Effector memory CD8-positive, alpha-beta T cell (primary cell): ENCODE measurements around the gene NMU.
"Not testable (repeated sequence)": the region's sequence is repeated elsewhere in the genome, so short reads cannot be mapped to it uniquely, and the experiment has no call there.

ENCODE experiments used
- ATAC-seq: fragments of 150-1000 bp; cut with Tn5 transposase; replicated peaks from 2 replicates; pipeline ENCODE4 v1.10.0; 2021; ENCODE audit warnings: mild to moderate bottlenecking, moderate library complexity
- DNase-seq, 3 experiments: peaks; one replicate each; pipeline ENCODE4 v3.0.0; 2021
- H3K27ac Mint-ChIP-seq, 2 donors: one replicate each; pipeline ENCODE4 v1.8.0; 2022; ENCODE audit warnings: mild to moderate bottlenecking in 2 of 2, mixed read lengths in 2 of 2, moderate library complexity in 2 of 2
- H3K27me3 Mint-ChIP-seq, 2 donors: one replicate each; pipeline ENCODE4 v1.8.0; 2022; ENCODE audit warnings: mixed read lengths in 2 of 2
- H3K36me3 Mint-ChIP-seq: one replicate; pipeline ENCODE4 v1.8.0; 2022; ENCODE audit warnings: mild to moderate bottlenecking, moderate library complexity, mixed read lengths; ENCODE audit not compliant: insufficient read depth
- H3K4me1 Mint-ChIP-seq, 2 donors: one replicate each; pipeline ENCODE4 v1.8.0; 2022; ENCODE audit warnings: low read depth in 2 of 2, mixed read lengths in 2 of 2
- H3K4me3 Mint-ChIP-seq, 2 donors: one replicate each; pipeline ENCODE4 v1.8.0; 2022; ENCODE audit warnings: mild to moderate bottlenecking in 2 of 2, mixed read lengths in 2 of 2, moderate library complexity in 2 of 2
- H3K9me3 Mint-ChIP-seq, 2 donors: one replicate each; pipeline ENCODE4 v1.8.0; 2022; ENCODE audit warnings: mixed read lengths in 2 of 2

NMU gene

DNA sequence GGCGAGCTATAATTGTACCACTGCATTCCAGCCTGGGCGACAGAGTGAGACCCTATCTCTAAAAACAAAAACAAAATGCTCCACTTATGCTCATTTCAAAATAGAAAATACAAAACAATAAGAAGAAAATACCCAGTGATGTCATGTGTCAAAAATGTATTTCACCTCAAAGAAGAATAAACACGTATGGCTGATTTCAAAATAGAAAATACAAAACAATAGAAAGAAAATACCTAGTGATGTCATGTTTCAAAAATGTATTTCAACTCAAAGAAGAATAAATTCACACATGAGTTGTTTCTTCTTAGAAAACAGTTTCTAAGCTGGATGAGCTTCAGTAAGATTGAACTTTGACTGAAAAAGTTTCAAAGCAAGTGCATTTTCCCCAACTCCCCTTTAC lies 23.8 kb downstream of the NMU start:
- DNase-seq = no peak
- Mint-ChIP-seq H3K4me1 (peaks cover 0 to 6% of the 10 kb centered on the region in 2 donors), H3K27ac (no peak overlapping the region), H3K4me3 (no peak overlapping the region), H3K36me3 (no peaks in the 10 kb centered on the region), H3K27me3 (peaks cover 0 to 2% of the 10 kb centered on the region in 2 donors), H3K9me3 (no peaks in the 10 kb centered on the region)
- no peak for ATAC-seq

- ATAC-seq (no peak), DNase-seq (no peak)
- Mint-ChIP-seq H3K36me3 (no peaks in the 10 kb centered on the region), H3K4me1 (peaks cover 0 to 6% of the 10 kb centered on the region in 2 donors), H3K27ac (no peak overlapping the region), H3K9me3 (no peaks in the 10 kb centered on the region), H3K4me3 (no peak overlapping the region), H3K27me3 (no peaks in the 10 kb centered on the region)
These were observed 24.6 kb downstream of the NMU start for GRCh38 chr4:55611358-55612059.

DNA sequence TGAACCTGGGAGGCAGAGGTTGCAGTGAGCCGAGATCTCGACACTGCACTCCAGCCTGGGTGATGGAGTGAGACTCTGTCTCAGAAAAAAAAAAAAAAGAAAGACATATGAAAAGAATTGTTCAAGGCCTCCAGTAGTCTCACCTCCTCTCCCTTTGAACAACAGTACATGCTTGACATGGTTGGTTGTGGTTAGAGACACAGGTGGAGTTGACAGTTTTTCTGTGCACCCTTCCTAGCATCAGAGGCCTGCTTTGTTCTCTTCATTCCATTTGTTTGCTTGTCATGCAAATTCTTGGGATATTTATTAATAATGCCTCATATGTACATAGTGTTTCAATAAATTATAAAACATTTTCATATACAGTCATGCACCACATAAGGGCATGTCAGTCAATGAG lies 25.7 kb downstream of the NMU start:
- DNase-seq = no peak
- Mint-ChIP-seq H3K4me3 (peak overlapping the region in 1 of 2 donors; percentile 75), H3K9me3 (no peaks in the 10 kb centered on the region), H3K27ac (peak overlapping the region in 1 of 2 donors; percentile 88), H3K27me3 (peaks cover 0 to 1% of the 10 kb centered on the region in 2 donors), H3K4me1 (peaks cover 0 to 6% of the 10 kb centered on the region in 2 donors), H3K36me3 (no peaks in the 10 kb centered on the region)
- peak; percentile 15 for ATAC-seq

DNA sequence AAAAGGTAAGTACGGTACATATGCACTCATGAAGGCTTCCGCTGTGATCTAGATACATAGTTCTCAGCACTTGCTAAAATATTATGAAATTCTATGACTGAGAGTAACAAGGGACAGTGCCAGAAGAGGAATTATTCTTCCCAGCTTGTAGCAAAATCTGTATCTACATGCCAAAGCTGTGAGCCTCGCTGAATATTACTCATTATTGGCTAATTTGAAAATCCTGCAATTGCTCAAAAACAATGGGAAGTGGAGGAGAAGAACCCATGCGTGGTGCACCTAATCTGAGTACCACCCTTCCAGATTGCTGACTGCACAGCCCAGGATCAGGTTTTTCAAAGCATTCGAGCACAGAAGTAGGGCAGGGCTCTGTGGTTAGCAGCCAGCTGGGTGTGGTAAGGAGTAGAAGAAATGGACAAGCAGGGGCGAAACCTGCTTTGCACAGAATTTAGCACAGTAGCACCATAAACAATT lies 26.7 kb downstream of the NMU start:
- no peaks in the 10 kb centered on the region for H3K9me3 Mint-ChIP-seq
- H3K27ac Mint-ChIP-seq = peak overlapping the region in 1 of 2 donors; percentile 88
- no peaks in the 10 kb centered on the region for H3K36me3 Mint-ChIP-seq
- peak overlapping the region; percentile 25 to 75 for H3K4me3 Mint-ChIP-seq
- H3K27me3 Mint-ChIP-seq = peaks cover 6 to 8% of the 10 kb centered on the region in 2 donors
- peaks cover 0 to 6% of the 10 kb centered on the region in 2 donors for H3K4me1 Mint-ChIP-seq
- ATAC-seq (peak; percentile 88), DNase-seq (peak in 1 of 3 experiments; percentile 8)

- Mint-ChIP-seq H3K27ac (no peak overlapping the region), H3K9me3 (no peaks in the 10 kb centered on the region), H3K36me3 (no peaks in the 10 kb centered on the region), H3K27me3 (peaks cover 6 to 8% of the 10 kb centered on the region in 2 donors), H3K4me3 (no peak overlapping the region), H3K4me1 (peaks cover 0 to 6% of the 10 kb centered on the region in 2 donors)
- ATAC-seq = no peak
- DNase-seq = no peak
These were observed 27.5 kb downstream of the NMU start for GRCh38 chr4:55608591-55608990.

DNA sequence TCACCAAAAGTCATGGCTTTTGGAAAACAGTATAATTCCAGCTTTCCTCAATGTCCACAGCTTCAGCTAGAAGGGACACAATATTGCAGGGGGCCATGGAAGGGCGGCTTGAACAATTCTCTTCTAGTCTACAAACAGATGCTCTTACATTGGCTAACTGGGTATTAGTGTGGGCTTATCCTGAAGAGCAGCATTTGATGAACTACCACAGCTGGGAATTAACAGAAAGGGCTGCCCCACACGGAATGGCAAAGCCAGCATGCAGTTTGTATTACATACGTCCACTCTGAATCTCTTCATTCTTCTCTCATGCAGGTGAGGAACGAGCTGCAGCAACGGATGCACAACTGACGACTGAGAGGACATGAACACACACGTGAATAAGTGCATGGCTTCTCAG lies 31.1 kb downstream of the NMU start:
- no peak for ATAC-seq
- Mint-ChIP-seq H3K27ac (no peak overlapping the region), H3K27me3 (peaks cover 6 to 8% of the 10 kb centered on the region in 2 donors), H3K4me3 (no peak overlapping the region), H3K4me1 (peaks cover 0 to 6% of the 10 kb centered on the region in 2 donors), H3K9me3 (no peaks in the 10 kb centered on the region), H3K36me3 (no peaks in the 10 kb centered on the region)
- DNase-seq = no peak

DNA sequence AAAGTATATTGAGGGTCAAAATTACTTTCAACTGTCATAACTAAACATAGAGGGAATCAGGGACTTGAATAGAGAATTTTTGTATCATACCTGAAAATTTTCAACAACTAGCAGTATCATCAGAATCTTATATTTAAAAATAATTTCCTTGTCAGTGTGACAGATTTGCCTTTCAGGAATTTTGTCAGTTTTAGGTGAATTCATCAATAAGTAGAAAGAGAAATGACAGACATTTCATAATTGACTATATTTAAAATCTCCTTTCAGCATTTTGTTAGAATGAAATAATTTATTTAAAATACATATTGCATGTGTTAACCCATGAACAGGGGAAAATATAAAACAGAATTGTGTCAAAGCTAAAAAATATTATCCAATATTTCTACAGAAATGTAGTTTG lies 35.5 kb downstream of the NMU start:
- no peak for ATAC-seq
- no peak for DNase-seq
- H3K4me1 Mint-ChIP-seq = no peaks in the 10 kb centered on the region
- no peak overlapping the region for H3K27ac Mint-ChIP-seq
- H3K4me3 Mint-ChIP-seq = no peak overlapping the region
- H3K27me3 Mint-ChIP-seq = peaks cover 6 to 13% of the 10 kb centered on the region in 2 donors
- H3K36me3 Mint-ChIP-seq = no peaks in the 10 kb centered on the region
- no peaks in the 10 kb centered on the region for H3K9me3 Mint-ChIP-seq

GRCh38 chr4:55598641-55599040 lies 37.5 kb downstream of the NMU start:
- Mint-ChIP-seq H3K27ac (no peak overlapping the region), H3K4me1 (no peaks in the 10 kb centered on the region), H3K9me3 (no peaks in the 10 kb centered on the region), H3K36me3 (no peaks in the 10 kb centered on the region), H3K4me3 (no peak overlapping the region), H3K27me3 (peaks cover 0 to 5% of the 10 kb centered on the region in 2 donors)
- DNase-seq = no peak
- ATAC-seq = no peak

- H3K27me3 Mint-ChIP-seq = peaks cover 10 to 16% of the 10 kb centered on the region in 2 donors
- H3K9me3 Mint-ChIP-seq = peaks cover 2 to 8% of the 10 kb centered on the region in 2 donors
- DNase-seq (no peak), ATAC-seq (no peak)
- no peaks in the 10 kb centered on the region for H3K4me1 Mint-ChIP-seq
- no peak within 1 kb of the TSS for H3K4me3 Mint-ChIP-seq
- no peak within 1 kb of the TSS for H3K27ac Mint-ChIP-seq
- no peaks in the 10 kb centered on the region for H3K36me3 Mint-ChIP-seq
These were observed 44.1 kb downstream of the NMU start, which contains the start of gene PDCL2 for GRCh38 chr4:55592014-55592413. Gene PDCL2, minus strand, starts transcription at chr4:55592245. Its CDS starts 136 bp downstream, at chr4:55592109.

DNA sequence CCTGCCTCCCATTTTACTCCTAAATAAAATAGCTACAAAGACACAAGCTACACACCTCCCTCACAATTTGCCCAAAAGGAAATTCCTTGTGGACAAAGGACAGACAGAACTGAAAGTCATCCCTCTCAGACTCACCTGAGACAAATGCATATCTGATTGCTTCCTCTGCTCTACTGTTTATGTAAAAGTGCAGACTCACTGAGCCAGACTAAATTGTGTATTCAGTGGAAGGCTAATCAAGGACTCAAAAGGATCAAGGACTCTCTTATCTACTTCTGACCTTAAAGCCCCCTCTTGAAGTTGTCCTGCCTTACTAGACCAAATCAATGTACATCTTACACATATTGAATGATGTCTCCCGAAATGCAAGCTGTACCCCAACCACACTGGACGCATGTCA lies 47.9 kb downstream of the NMU start:
- DNase-seq (no peak), ATAC-seq (no peak)
- Mint-ChIP-seq H3K27ac (no peak overlapping the region), H3K36me3 (no peaks in the 10 kb centered on the region), H3K4me3 (no peak overlapping the region), H3K9me3 (peaks cover 2 to 15% of the 10 kb centered on the region in 2 donors), H3K27me3 (peaks cover 15 to 22% of the 10 kb centered on the region in 2 donors), H3K4me1 (no peaks in the 10 kb centered on the region)

GRCh38 chr4:55582773-55583172 lies 53.3 kb downstream of the NMU start:
- not testable (repeated sequence) for H3K4me3 Mint-ChIP-seq, ATAC-seq, H3K27ac Mint-ChIP-seq, H3K27me3 Mint-ChIP-seq, H3K36me3 Mint-ChIP-seq, DNase-seq, H3K4me1 Mint-ChIP-seq, H3K9me3 Mint-ChIP-seq

DNA sequence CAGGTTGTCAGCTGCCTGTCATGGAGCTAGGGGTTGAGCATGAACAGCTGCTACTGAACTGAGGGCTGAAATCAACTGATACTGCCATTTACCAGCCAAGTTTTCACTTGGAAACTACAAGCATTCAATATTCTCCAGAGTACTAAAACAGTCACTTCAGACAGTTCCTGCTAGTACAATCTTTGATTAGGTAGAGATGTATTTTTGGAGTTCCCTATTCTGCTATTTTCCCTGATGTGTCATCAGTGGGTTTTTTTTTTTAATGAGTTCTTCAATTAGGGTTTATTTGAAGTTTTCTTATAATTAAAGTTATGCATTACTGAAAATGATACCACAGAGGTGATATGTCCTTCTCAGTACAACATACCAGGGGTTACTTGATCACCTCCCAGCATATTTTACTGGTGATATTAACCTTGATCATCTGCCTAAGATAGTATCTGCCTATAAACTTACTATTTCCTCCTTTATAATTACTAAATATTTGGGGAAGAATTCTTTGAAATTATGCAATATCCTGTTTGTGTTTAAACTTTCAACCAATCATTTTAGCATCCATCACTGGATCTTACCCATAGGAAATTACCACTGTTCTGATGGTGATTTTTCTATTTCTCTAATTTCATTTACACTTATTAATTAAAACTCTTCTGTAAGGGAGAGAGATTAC lies 57.6 kb downstream of the NMU start:
- DNase-seq = no peak

GRCh38 chr4:55575513-55575912 lies 60.6 kb downstream of the NMU start:
- Mint-ChIP-seq H3K27me3 (peaks cover 0 to 6% of the 10 kb centered on the region in 2 donors), H3K9me3 (peaks cover 0 to 4% of the 10 kb centered on the region in 2 donors), H3K36me3 (no peaks in the 10 kb centered on the region), H3K4me1 (no peaks in the 10 kb centered on the region), H3K27ac (no peak overlapping the region), H3K4me3 (no peak overlapping the region)
- DNase-seq (no peak), ATAC-seq (no peak)

More for the DNA sequence above, 57.6 kb downstream of the NMU start:
- H3K27me3 Mint-ChIP-seq = peaks cover 3 to 6% of the 10 kb centered on the region in 2 donors
- no peak overlapping the region for H3K4me3 Mint-ChIP-seq
- ATAC-seq = no peak
- no peak overlapping the region for H3K27ac Mint-ChIP-seq
- peaks cover 4% of the 10 kb centered on the region in 2 donors for H3K9me3 Mint-ChIP-seq
- no peaks in the 10 kb centered on the region for H3K4me1 Mint-ChIP-seq
- H3K36me3 Mint-ChIP-seq = no peaks in the 10 kb centered on the region

DNA sequence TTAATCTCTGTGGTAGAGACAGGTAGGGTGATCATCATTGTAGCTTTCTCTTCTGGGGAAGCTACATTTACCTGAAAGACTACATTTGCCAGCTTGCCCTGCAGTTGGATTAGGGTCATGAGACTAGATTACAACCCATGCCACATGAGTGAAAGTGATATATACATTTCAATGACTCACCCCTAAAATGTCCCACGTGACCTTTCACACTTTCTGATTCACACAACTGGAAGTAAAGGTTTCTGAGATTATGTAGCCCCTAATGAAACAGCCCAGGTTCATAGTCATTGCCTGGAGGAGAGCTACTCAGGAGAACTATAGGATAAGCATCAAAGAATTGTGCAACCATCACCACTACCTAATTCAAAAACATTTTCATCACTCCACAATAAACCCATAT lies 61.8 kb downstream of the NMU start:
- no peak for DNase-seq
- Mint-ChIP-seq H3K36me3 (no peaks in the 10 kb centered on the region), H3K4me3 (no peak overlapping the region), H3K27ac (no peak overlapping the region), H3K4me1 (no peaks in the 10 kb centered on the region), H3K9me3 (peaks cover 0 to 4% of the 10 kb centered on the region in 2 donors), H3K27me3 (peaks cover 0 to 6% of the 10 kb centered on the region in 2 donors)
- ATAC-seq = no peak
